IPS-18a (cell line): Measurements from ENCODE around the gene NKG7.

Experiments
- H3K27ac ChIP-seq: one replicate; pipeline ENCODE4 v1.5.1; 2013; ENCODE audit warnings: low read length
- H3K27me3 ChIP-seq: one replicate; pipeline ENCODE4 v1.6.1; 2013; ENCODE audit warnings: mild to moderate bottlenecking, low read length; ENCODE audit not compliant: control insufficient read depth, insufficient read depth
- H3K36me3 ChIP-seq: one replicate; pipeline ENCODE4 v1.6.1; 2013; ENCODE audit warnings: low read depth, low read length; ENCODE audit not compliant: control insufficient read depth
- H3K4me1 ChIP-seq: one replicate; pipeline ENCODE4 v1.6.1; 2013; ENCODE audit warnings: low read depth, low read length; ENCODE audit not compliant: control insufficient read depth
- H3K4me3 ChIP-seq: one replicate; pipeline ENCODE4 v1.5.1; 2013; ENCODE audit warnings: low read length
- H3K9ac ChIP-seq: one replicate; pipeline ENCODE4 v1.6.1; 2013; ENCODE audit warnings: mild to moderate bottlenecking, low read length, moderate library complexity
- H3K9me3 ChIP-seq: one replicate; pipeline ENCODE4 v1.6.1; 2013; ENCODE audit warnings: low read depth, low read length; ENCODE audit not compliant: control insufficient read depth

NKG7 gene

DNA sequence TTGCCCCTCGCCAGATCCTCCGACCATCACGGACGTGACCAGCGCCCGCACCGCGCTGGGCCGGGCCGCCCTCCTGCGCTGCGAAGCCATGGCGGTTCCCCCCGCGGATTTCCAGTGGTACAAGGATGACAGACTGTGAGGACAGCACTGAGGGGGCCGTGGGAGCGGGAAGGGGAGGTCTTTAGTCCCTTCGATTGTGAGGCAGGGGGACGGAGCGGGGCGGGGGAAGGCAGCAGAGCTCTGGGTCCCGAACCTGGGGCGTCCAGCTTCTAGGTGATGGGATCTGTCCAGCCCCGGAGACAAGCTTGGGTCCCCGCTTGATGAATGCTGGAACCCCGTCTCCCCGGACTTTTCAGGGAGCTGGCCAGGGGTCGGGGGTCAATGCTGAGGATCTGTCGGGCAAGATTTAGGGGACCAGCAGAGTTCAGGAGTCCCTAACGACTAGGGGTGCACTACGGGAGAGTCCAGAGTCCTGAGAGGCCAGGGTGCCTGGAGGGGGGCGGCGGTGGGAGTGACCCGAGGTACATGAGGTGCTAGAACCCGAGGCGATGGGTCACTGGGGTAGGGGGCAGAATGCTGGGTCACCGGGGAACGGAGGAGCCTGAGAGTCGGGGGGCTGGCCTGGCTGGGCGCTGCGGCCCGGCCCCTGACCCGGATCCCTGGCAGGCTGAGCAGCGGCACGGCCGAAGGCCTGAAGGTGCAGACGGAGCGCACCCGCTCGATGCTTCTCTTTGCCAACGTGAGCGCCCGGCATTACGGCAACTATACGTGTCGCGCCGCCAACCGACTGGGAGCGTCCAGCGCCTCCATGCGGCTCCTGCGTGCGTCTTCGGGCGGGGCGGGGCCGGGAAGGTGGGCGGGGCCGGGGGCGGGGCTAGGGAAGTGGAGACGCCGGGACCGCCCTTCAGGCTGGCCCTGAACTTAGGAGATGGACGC lies 45.1 kb downstream of the NKG7 start:
- H3K9ac ChIP-seq = no peak overlapping the region
- no peak overlapping the region for H3K27ac ChIP-seq
- no peaks in the 10 kb centered on the region for H3K9me3 ChIP-seq
- no peaks in the 10 kb centered on the region for H3K4me1 ChIP-seq
- peaks cover 3% of the 10 kb centered on the region for H3K27me3 ChIP-seq
- H3K36me3 ChIP-seq = no peaks in the 10 kb centered on the region
- peak overlapping the region; percentile 48 for H3K4me3 ChIP-seq

DNA sequence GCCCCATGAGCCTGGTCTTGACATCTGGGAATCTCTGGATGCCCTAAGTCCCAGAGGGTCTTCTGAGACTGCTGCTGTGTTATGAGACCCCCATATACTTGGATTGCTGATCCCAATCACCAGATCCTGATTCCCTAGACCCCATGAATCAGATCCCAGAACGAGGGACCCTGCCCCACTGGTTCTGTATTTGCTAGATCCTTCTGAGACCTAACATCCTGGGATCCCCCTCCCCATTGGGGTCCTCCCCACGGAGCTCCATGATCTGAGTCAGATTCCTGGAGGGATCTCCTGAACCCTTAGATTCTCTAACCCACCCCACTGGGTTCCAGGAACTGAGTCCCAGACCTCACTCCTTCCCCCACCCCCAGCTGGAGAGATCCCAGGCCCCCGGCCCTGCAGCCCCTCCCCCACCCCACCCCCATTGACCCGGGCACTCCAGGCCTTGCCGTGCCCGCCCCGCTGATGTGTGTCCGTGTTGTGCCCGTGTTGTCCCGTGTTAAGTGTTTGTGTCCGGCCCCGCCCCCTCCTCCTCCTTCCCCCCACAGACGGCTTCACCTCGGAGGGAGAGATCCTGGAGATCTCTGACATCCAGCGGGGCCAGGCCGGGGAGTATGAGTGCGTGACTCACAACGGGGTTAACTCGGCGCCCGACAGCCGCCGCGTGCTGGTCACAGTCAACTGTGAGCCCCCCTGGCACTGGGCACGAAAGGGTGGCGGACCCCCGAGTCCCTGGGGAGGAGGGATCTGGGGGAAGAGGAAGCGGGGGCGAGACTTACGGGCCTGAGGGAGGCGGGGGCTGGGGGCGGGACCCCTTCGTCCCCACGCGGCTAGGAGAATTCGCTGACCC lies 46.0 kb downstream of the NKG7 start:
- Histone ChIP-seq H3K27ac (no peak overlapping the region), H3K27me3 (peaks cover 3% of the 10 kb centered on the region), H3K36me3 (no peaks in the 10 kb centered on the region), H3K9me3 (no peaks in the 10 kb centered on the region), H3K9ac (no peak overlapping the region), H3K4me1 (no peaks in the 10 kb centered on the region), H3K4me3 (no peak overlapping the region)

DNA sequence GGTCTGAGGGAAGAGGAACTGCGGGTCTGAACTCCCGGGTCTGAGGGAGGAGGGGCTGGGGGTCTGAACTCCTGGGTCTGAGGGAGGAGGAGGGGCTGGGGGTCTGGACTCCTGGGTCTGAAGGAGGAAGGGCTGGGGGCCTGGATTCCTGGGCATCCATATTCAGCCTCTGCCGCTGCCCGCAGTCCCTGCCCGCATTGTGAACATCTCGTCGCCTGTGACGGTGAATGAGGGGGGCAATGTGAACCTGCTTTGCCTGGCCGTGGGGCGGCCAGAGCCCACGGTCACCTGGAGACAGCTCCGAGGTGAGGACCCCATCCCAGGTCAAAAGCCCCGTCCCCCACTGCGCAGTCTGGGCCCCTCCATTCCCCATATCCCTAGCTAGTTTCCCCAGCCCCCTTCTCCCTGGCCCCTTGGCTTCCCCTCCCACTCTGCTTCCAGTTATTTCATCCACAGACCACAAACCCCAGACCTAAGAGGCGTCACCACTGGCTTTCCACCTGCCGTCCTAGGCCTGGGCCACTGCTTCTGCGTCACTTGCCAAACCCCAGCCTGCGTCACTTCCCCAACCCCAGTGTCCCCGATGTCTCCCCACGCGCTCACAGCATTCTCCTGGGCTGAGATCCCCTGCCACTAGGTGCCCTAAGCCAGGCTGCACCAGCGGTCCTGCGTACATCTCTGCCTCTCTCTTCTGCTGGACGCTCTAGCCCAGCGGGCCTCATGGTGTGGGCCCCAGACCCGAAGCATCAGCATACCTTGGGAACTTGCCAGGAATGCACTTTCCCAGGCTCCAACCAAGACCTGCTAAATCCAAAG lies 47.1 kb downstream of the NKG7 start:
- Histone ChIP-seq H3K9ac (no peak overlapping the region), H3K36me3 (no peaks in the 10 kb centered on the region)

DNA sequence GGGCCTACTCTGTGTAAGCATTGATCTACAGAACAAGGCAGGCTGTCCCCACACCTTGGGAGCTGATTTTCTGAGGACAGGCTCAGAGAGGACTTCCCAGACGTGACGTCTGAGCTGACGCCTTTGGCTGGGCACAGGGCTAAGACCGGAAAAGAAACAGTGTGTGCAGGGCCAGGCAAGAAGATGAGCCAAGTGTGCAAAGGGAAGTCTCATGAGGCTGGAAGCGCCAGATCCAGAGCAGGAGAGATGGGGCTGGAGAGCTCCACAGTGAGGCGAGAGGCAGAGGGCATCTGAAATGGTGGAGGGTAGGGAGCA lies 48.3 kb downstream of the NKG7 start:
- Histone ChIP-seq H3K9me3 (no peaks in the 10 kb centered on the region), H3K9ac (no peak overlapping the region), H3K4me1 (no peaks in the 10 kb centered on the region), H3K36me3 (no peaks in the 10 kb centered on the region), H3K27me3 (peaks cover 3% of the 10 kb centered on the region), H3K4me3 (no peak overlapping the region), H3K27ac (no peak overlapping the region)

More for the DNA sequence above, 47.1 kb downstream of the NKG7 start:
- Histone ChIP-seq H3K27me3 (peaks cover 3% of the 10 kb centered on the region), H3K4me3 (no peak overlapping the region), H3K4me1 (no peaks in the 10 kb centered on the region), H3K27ac (no peak overlapping the region), H3K9me3 (no peaks in the 10 kb centered on the region)

DNA sequence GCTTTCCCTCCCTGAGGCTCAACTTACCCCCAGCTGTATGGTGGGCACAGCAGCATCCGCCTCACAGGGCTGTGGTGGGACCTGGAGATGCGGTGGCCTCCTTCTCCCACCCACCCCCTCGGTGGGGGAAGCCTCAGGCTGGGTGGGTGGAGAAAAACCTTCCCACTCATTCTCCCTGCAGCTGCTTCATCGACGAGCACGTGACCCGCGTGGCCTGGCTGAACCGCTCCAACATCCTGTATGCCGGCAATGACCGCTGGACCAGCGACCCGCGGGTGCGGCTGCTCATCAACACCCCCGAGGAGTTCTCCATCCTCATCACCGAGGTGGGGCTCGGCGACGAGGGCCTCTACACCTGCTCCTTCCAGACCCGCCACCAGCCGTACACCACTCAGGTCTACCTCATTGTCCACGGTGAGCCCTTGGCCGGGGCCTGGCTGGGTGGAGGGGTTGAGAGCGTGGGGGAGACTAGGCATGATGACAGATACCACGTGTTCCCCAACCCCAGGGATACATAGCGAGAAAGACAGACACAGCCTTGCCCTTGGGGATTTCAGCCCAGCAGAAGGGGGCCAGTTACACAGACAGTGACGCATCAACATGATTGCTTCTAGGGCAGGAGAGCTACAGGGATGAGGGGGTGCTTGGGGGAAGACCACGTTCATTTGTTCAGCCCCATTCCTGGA lies 48.8 kb downstream of the NKG7 start:
- peaks cover 3% of the 10 kb centered on the region for H3K27me3 ChIP-seq
- no peaks in the 10 kb centered on the region for H3K4me1 ChIP-seq
- H3K9me3 ChIP-seq = no peaks in the 10 kb centered on the region
- H3K36me3 ChIP-seq = no peaks in the 10 kb centered on the region
- no peak overlapping the region for H3K9ac ChIP-seq
- H3K4me3 ChIP-seq = no peak overlapping the region
- no peak overlapping the region for H3K27ac ChIP-seq

DNA sequence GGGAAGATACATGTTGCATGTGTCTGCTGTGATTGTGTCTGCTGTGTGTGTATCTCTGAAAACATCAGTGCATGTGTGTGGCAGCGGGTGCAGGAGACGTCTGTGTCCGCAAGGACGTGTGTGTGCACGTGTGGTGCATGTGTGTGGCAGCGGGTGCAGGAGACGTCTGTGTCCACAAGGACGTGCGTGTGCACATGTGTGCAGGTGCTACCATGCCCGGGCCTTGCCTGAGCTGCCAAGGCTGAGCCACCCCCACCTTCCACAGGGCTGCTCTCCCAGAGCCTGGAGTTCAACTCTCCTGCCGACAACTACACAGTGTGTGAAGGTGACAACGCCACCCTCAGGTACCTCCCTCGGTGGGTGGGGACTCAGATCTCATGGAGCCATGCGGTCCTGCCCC lies 50.7 kb downstream of the NKG7 start:
- Histone ChIP-seq H3K27ac (no peak overlapping the region), H3K9me3 (no peaks in the 10 kb centered on the region), H3K27me3 (no peaks in the 10 kb centered on the region), H3K9ac (no peak overlapping the region), H3K36me3 (no peaks in the 10 kb centered on the region), H3K4me1 (no peaks in the 10 kb centered on the region), H3K4me3 (no peak overlapping the region)
